ENCODE data around the gene LAMC1.
"Not testable (repeated sequence)": the region's sequence is repeated elsewhere in the genome, so short reads cannot be mapped to it uniquely, and the experiment has no call there.

Gene LAMC1

GRCh38 chr1:183110326-183110880 is 87.2 kb downstream of the LAMC1 start:
- no peak for DNase-seq

- no peak for DNase-seq
Observed at GRCh38 chr1:183114441-183114840, 91.2 kb downstream of the LAMC1 start.

GRCh38 chr1:183116416-183116815 is 93.2 kb downstream of the LAMC1 start:
- no peak for DNase-seq

GRCh38 chr1:183121609-183122008 is 98.4 kb downstream of the LAMC1 start:
- DNase-seq = no peak

- DNase-seq = no peak
Observed at GRCh38 chr1:183124259-183124658, 101.0 kb downstream of the LAMC1 start.

GRCh38 chr1:183125279-183125999 is 102.2 kb downstream of the LAMC1 start:
- DNase-seq = no peak

- no peak for DNase-seq
Observed at GRCh38 chr1:183126000-183126366, 102.8 kb downstream of the LAMC1 start.

GRCh38 chr1:183126528-183126927 is 103.3 kb downstream of the LAMC1 start:
- DNase-seq = no peak

- DNase-seq = no peak
Observed at GRCh38 chr1:183129921-183130690, 106.9 kb downstream of the LAMC1 start.

- no peak for DNase-seq
Observed at GRCh38 chr1:183131166-183131565, 107.9 kb downstream of the LAMC1 start.

GRCh38 chr1:183135336-183135735 is 112.1 kb downstream of the LAMC1 start:
- DNase-seq = no peak

- DNase-seq = no peak
Observed at GRCh38 chr1:183137782-183138181, 114.6 kb downstream of the LAMC1 start.

GRCh38 chr1:183138301-183138700 is 115.1 kb downstream of the LAMC1 start:
- no peak for DNase-seq

- no peak for DNase-seq
Observed at GRCh38 chr1:183139281-183139942, 116.2 kb downstream of the LAMC1 start.

GRCh38 chr1:183140633-183141032 is 117.4 kb downstream of the LAMC1 start:
- no peak for DNase-seq

- DNase-seq = no peak
Observed at GRCh38 chr1:183142171-183142570, 119.0 kb downstream of the LAMC1 start.

GRCh38 chr1:183143576-183144315 is 120.5 kb downstream of the LAMC1 start:
- no peak for DNase-seq

GRCh38 chr1:183144752-183145151 is 121.5 kb downstream of the LAMC1 start:
- DNase-seq = no peak

- no peak for DNase-seq
Observed at GRCh38 chr1:183147735-183148134, 124.5 kb downstream of the LAMC1 start.

- no peak for DNase-seq
Observed at GRCh38 chr1:183148599-183148998, 125.4 kb downstream of the LAMC1 start.

- DNase-seq = no peak
Observed at GRCh38 chr1:183149273-183149672, 126.1 kb downstream of the LAMC1 start.

GRCh38 chr1:183150032-183150431 is 126.8 kb downstream of the LAMC1 start:
- DNase-seq = not testable (repeated sequence)

- DNase-seq = no peak
Observed at GRCh38 chr1:183150445-183150844, 127.2 kb downstream of the LAMC1 start.
